ENCODE measurements around the gene HMGB1. TPM values are rescaled to one million over a fixed set of nuclear protein-coding genes. Genes with fewer than 3 reads are reported as not detected.
A peak's percentile ranks its signal among the peaks of the same experiment; 100 is the strongest.

The HMGB1 gene
- total and polyA plus RNA-seq, 2 experiments from 2014 or later: 727 to 2,970 TPM

GRCh38 chr13:30465343-30465592 is 468 bp downstream of the HMGB1 start:
- Histone ChIP-seq H2AFZ (no peak overlapping the region), H3K27me3 (ENCODE audit: insufficient read depth) (no peaks in the 10 kb centered on the region), H3K4me2 (peak overlapping the region; percentile 70; the same call in 1 of the 2 replicates), H3F3A (replicated peaks; ENCODE audit: low read depth) (peaks cover 16% of the 10 kb centered on the region; the same call in 1 of the 2 replicates), H3K4me1 (ENCODE audit: insufficient read depth) (peaks cover 10% of the 10 kb centered on the region; the same call in 1 of the 2 replicates), H3K4me3 (peak overlapping the region; percentile 58), H3K27ac (ENCODE audit: low read depth) (peak overlapping the region; percentile 92), H3K9me2 (ENCODE audit: insufficient read depth) (no peaks in the 10 kb centered on the region), H4K20me1 (replicated peaks; ENCODE audit: insufficient read depth) (peaks cover 17% of the 10 kb centered on the region; the same call in 1 of the 2 replicates), H3K36me3 (ENCODE audit: insufficient read depth) (peaks cover 23% of the 10 kb centered on the region), H3K79me2 (replicated peaks; ENCODE audit: insufficient read depth) (peaks cover 32% of the 10 kb centered on the region)
- H3K36me3 Mint-ChIP-seq (ENCODE audit: low read depth): peaks cover 43% of the 10 kb centered on the region
- no peak for TF ChIP-seq ZNF331 (CRISPR knock-in tag; IDR thresholded peaks at IDR 0.05; ENCODE audit: low read depth)
- peaks cover 13% of the 10 kb centered on the region for H3K9me3 Mint-ChIP-seq
- no peak overlapping the region for H3K27ac Mint-ChIP-seq
- H3K4me1 Mint-ChIP-seq: peaks cover 15% of the 10 kb centered on the region; the same call in 2 of the 3 replicates
- H3K4me3 Mint-ChIP-seq: no peak overlapping the region
- H3K27me3 Mint-ChIP-seq (ENCODE audit: insufficient read depth, low read depth, poor library complexity): peaks cover 16% of the 10 kb centered on the region
- ATAC-seq: no peak
- DNase-seq (ENCODE audit: low spot score): no peak

- Histone ChIP-seq H3K9me2 (ENCODE audit: insufficient read depth) (no peaks in the 10 kb centered on the region), H3F3A (replicated peaks; ENCODE audit: low read depth) (peaks cover 16% of the 10 kb centered on the region; the same call in 1 of the 2 replicates), H4K20me1 (replicated peaks; ENCODE audit: insufficient read depth) (peaks cover 17% of the 10 kb centered on the region; the same call in 1 of the 2 replicates), H3K27me3 (ENCODE audit: insufficient read depth) (no peaks in the 10 kb centered on the region), H2AFZ (no peak overlapping the region), H3K79me2 (replicated peaks; ENCODE audit: insufficient read depth) (peaks cover 32% of the 10 kb centered on the region), H3K36me3 (ENCODE audit: insufficient read depth) (peaks cover 23% of the 10 kb centered on the region), H3K4me3 (peak overlapping the region; percentile 68), H3K4me2 (peak overlapping the region; percentile 76; the same call in 1 of the 2 replicates), H3K27ac (ENCODE audit: low read depth) (peak overlapping the region; percentile 61), H3K4me1 (ENCODE audit: insufficient read depth) (peaks cover 10% of the 10 kb centered on the region; the same call in 1 of the 2 replicates)
- peak overlapping the region; percentile 99 for H3K27ac Mint-ChIP-seq
- DNase-seq (ENCODE audit: low spot score) (peak; percentile 67), ATAC-seq (peak; percentile 7; the same call in 2 of the 3 replicates)
- peaks cover 13% of the 10 kb centered on the region for H3K9me3 Mint-ChIP-seq
- peaks cover 15% of the 10 kb centered on the region; the same call in 2 of the 3 replicates for H3K4me1 Mint-ChIP-seq
- peaks cover 46% of the 10 kb centered on the region for H3K36me3 Mint-ChIP-seq (ENCODE audit: low read depth)
- H3K4me3 Mint-ChIP-seq: peak overlapping the region; percentile 96
- H3K27me3 Mint-ChIP-seq (ENCODE audit: insufficient read depth, low read depth, poor library complexity): peaks cover 16% of the 10 kb centered on the region
- no peak for TF ChIP-seq NANOG (IDR thresholded peaks at IDR 0.05; ENCODE audit: borderline replicate concordance)
- no peak for TF ChIP-seq CREB1 (CRISPR knock-in tag; IDR thresholded peaks at IDR 0.05; ENCODE audit: low read depth)
- no peak for TF ChIP-seq JUNB (IDR thresholded peaks at IDR 0.05; ENCODE audit: unreplicated experiment)
- TF ChIP-seq ZNF114 (CRISPR knock-in tag; IDR thresholded peaks at IDR 0.05): no peak
- no peak for TF ChIP-seq STAT1 (IDR thresholded peaks at IDR 0.05; ENCODE audit: unreplicated experiment)
- TF ChIP-seq, protein P1, sequence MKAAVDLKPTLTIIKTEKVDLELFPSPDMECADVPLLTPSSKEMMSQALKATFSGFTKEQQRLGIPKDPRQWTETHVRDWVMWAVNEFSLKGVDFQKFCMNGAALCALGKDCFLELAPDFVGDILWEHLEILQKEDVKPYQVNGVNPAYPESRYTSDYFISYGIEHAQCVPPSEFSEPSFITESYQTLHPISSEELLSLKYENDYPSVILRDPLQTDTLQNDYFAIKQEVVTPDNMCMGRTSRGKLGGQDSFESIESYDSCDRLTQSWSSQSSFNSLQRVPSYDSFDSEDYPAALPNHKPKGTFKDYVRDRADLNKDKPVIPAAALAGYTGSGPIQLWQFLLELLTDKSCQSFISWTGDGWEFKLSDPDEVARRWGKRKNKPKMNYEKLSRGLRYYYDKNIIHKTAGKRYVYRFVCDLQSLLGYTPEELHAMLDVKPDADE (IDR thresholded peaks at IDR 0.05): no peak
- no peak for TF ChIP-seq ZNF462 (CRISPR knock-in tag; IDR thresholded peaks at IDR 0.05)
- TF ChIP-seq ZNF331 (CRISPR knock-in tag; IDR thresholded peaks at IDR 0.05; ENCODE audit: low read depth): no peak
- no peak for TF ChIP-seq EZH2 (IDR thresholded peaks at IDR 0.05; ENCODE audit: low read depth, unreplicated experiment)
- no peak for TF ChIP-seq POLR2AphosphoS5 (IDR thresholded peaks at IDR 0.05; ENCODE audit: low read depth)
- TF ChIP-seq, protein P2, sequence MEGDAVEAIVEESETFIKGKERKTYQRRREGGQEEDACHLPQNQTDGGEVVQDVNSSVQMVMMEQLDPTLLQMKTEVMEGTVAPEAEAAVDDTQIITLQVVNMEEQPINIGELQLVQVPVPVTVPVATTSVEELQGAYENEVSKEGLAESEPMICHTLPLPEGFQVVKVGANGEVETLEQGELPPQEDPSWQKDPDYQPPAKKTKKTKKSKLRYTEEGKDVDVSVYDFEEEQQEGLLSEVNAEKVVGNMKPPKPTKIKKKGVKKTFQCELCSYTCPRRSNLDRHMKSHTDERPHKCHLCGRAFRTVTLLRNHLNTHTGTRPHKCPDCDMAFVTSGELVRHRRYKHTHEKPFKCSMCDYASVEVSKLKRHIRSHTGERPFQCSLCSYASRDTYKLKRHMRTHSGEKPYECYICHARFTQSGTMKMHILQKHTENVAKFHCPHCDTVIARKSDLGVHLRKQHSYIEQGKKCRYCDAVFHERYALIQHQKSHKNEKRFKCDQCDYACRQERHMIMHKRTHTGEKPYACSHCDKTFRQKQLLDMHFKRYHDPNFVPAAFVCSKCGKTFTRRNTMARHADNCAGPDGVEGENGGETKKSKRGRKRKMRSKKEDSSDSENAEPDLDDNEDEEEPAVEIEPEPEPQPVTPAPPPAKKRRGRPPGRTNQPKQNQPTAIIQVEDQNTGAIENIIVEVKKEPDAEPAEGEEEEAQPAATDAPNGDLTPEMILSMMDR (conservative IDR thresholded peaks at IDR 0.05; ENCODE audit: low read depth in 2 of 2): no peak
Observed at GRCh38 chr13:30464496-30465342, 1.0 kb downstream of the HMGB1 start.
